Hematopoietic multipotent progenitor cell treated with erythropoietin and hydrocortisone succinate and interleukin-3 and kit ligand, for 6 days (in vitro differentiated cells): ENCODE measurements around the gene IZUMO1.
"Not testable (repeated sequence)": the region's sequence is repeated elsewhere in the genome, so short reads cannot be mapped to it uniquely, and the experiment has no call there.

Experiments used
- DNase-seq: peaks from one replicate; pipeline ENCODE4 v3.0.0-alpha.2; 2015

The IZUMO1 gene

GRCh38 chr19:48737360-48737998, 9.2 kb downstream of the IZUMO1 start:
- DNase-seq: peak; percentile 57

GRCh38 chr19:48735031-48735615, 11.6 kb downstream of the IZUMO1 start:
- peak; percentile 40 for DNase-seq

GRCh38 chr19:48734625-48735024, 12.1 kb downstream of the IZUMO1 start:
- no peak for DNase-seq

- no peak for DNase-seq
These were observed 15.3 kb downstream of the IZUMO1 start for GRCh38 chr19:48731452-48731851.

GRCh38 chr19:48728911-48729664, 17.6 kb downstream of the IZUMO1 start:
- DNase-seq: no peak

- DNase-seq: peak; percentile 46
These were observed 20.2 kb downstream of the IZUMO1 start for GRCh38 chr19:48726556-48726955.

GRCh38 chr19:48724796-48725753, 21.6 kb downstream of the IZUMO1 start:
- DNase-seq: peak; percentile 92

- DNase-seq: no peak
These were observed 24.5 kb downstream of the IZUMO1 start for GRCh38 chr19:48722196-48722708.

GRCh38 chr19:48720613-48721296, 26.0 kb downstream of the IZUMO1 start:
- DNase-seq: peak; percentile 99

GRCh38 chr19:48720251-48720612, 26.5 kb downstream of the IZUMO1 start:
- DNase-seq: no peak

- DNase-seq: no peak
These were observed 27.2 kb downstream of the IZUMO1 start, which contains the start of gene MAMSTR for GRCh38 chr19:48719263-48720171. Gene MAMSTR, minus strand, starts transcription at chr19:48719725. Its CDS starts 694 bp downstream, at chr19:48719031.

- no peak for DNase-seq
These were observed 27.9 kb downstream of the IZUMO1 start for GRCh38 chr19:48718711-48719231.

- DNase-seq: not testable (repeated sequence)
These were observed 28.6 kb downstream of the IZUMO1 start for GRCh38 chr19:48718106-48718505.

- peak; percentile 58 for DNase-seq
These were observed 30.0 kb downstream of the IZUMO1 start for GRCh38 chr19:48716562-48717291.

- no peak for DNase-seq
These were observed 31.0 kb downstream of the IZUMO1 start for GRCh38 chr19:48715681-48716171.

GRCh38 chr19:48714759-48715675, 31.7 kb downstream of the IZUMO1 start:
- no peak for DNase-seq

- DNase-seq: peak; percentile 100
These were observed 32.6 kb downstream of the IZUMO1 start for GRCh38 chr19:48713864-48714755.
